Stimulated activated CD8-positive, alpha-beta memory T cell treated with anti-CD3 and anti-CD28 coated beads, Interleukin-2, amount 100 ng/mL, for 48 hours (primary cell): ENCODE measurements around the gene ACAD10.
"Not testable (repeated sequence)": the region's sequence is repeated elsewhere in the genome, so short reads cannot be mapped to it uniquely, and the experiment has no call there.

ENCODE experiments used
- DNase-seq, 2 donors: peaks; one replicate each; pipeline ENCODE4 v3.0.0-alpha.2; 2020; ENCODE audit warnings: low read depth in 2 of 2

The ACAD10 gene

DNA sequence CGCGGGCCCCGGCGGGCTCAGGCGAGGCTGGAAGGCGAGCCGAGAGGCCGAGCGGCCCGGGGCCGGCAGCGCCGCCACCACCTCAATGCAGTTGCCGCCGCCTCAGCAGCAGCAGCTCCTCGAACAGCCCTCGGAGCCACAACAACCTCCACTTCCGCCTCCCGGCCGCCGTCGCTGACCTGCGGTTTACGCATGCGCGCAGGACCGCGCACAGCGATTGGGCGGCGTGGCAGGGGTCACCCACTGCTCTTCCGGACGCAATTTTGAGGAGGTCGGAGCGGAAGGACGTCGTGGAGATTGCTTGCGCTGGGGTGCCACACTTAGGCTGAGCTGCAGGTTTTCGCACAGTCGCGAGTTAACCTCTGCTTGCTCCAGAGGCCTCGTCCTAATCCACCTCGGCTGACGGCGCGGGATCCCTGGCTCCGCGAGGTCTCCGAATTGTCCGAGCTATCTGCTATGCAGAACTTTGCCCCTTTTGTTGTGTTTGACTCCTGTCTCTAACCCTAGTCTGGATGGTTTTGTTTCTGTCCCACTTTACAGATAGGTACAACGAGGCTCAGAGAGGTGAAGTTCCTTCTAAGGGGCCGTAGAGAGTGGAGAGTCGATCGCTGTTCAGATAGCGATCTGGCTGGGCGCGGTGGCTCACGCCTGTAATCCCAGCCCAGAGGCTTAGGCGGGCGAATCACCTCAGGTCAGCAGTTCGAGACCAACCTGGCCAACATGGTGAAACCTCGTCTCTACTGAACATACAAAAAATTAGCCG, at the start of gene ACAD10, which contains the start of gene BRAP:
Gene ACAD10, plus strand, starts transcription at position 243 of the 763 bp plus-strand sequence. CDS start 6,657 bp downstream, outside the sequence.
Gene BRAP, minus strand, starts transcription at position 146 of the 763 bp plus-strand sequence. CDS start 164 bp downstream, outside the sequence.
- DNase-seq = peak; percentile 92 to 94

DNA sequence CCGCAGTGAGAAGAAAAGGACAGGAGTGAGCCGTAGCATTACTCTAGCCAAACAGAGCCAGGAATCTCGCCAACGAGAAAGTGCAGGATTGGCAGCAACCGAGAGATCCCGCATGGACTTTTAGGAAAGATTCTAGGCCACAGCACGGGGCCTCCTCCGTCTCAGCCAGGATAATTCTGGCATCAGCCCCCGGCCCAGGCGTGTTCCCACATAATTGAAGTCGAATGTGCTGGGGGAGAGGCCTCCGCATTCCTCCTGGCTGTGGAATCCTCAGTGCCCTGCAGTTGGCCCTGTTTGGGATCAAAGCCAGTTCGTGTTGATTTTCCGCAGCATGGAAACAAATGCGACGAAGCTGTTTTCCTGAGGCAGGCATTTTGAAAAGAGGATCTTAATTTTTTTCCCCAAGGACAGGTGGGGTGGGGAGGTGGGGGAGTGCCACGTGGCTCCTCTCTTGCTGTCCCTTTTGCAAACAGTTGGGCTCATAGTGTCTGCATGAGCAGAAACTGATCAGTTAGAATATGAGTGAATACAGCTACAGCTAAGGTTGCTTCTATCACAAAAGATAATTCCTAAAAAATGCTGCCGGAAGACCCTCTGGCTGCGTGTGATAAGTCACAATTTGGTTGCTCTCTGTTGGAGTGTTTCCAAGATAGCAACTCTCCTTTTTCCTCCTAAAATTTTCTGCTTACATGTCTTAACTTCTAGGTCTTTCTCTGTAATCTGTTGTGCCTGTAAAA, 49.5 kb upstream of the ACAD10 start:
- DNase-seq = no peak

DNA sequence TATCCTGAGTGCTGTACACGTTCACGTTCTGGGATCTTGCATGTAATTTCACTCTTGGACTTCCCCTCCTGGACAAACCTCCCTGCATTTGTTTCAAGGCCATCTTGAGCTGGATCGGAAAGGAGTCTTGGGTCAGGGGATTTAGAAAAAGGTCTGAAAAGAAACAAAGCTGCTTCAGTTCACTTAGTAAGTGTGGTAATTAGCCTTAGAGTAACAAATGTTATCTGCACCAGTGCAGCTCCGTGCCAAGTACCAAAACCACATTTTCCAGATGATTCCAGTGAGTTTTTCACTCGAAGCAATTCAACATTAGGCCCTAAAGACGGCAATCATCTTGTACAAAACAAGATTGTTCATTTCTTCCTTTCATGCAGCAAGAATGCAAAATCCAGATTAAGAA, 47.3 kb upstream of the ACAD10 start:
- DNase-seq = no peak

DNA sequence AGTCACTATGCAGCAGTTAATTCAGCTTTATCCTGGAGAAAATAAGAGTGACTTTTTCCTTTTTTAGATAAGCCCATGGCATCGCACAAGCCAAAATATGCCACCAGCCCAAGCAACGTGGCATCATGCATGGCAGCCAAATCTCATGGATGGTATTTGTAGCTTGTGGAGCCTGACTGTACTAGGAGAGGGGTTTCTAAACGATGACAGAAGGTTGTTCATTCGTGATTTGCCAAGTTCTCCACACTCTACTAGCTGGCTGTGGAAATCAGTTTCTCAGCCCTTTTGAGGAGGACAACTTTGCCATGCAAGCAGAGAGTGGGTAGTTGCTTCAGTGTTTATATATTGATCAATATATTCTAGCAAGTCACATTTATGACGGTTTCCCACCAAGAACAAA, 45.3 kb upstream of the ACAD10 start:
- DNase-seq = no peak

DNA sequence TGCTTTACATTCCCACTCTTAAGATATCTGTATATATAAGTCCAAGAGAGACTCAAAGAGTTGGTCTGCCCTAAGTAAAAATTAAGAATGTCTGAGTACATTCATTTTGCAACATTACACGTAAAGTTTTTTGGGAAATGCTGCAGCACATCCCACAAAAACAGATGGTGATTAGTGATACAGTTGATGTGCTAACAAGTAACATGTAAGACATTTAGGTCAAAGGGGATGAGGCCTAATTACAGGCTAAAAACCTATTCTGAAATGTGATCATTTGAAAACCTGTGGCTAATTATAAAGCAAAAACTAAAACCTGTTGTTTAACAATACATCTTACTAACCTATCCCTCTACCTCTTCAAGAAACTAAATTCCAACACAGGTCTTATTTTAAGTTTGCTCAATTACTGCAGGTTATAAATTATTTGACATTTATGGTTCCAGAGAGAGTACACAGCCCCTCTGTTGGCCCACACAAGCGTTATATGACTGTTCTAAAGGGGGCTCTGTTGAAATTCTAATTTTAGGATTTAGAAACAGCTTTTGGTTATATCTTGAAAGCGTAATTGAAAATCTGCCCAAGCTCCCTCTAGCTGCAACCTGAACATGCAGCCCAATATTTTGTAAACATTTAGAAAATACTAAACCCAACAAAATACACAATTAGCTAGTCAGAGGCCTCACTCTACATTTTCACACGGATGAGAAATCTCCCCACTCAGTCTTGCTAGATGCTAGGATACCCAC, 43.0 kb upstream of the ACAD10 start:
- no peak for DNase-seq

DNA sequence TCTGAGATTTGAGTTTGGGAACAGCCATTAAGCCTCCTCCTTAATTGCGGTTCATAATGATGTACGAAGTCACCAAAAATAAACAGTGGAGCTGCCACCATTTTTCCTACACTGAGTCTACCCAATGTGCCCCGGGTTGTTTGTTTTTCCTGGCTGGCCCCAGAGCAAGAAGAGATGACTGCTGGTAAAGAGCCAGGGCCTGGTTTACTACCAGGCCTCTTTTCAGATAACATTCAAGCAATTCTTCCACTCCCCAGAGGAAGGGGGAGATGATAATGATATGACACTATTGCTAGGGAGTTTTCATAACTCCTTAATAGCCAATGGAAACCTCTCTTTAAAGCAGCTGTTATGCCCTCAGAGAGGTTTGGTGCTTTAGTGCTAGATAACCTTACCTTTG, 42.4 kb upstream of the ACAD10 start:
- no peak for DNase-seq

DNA sequence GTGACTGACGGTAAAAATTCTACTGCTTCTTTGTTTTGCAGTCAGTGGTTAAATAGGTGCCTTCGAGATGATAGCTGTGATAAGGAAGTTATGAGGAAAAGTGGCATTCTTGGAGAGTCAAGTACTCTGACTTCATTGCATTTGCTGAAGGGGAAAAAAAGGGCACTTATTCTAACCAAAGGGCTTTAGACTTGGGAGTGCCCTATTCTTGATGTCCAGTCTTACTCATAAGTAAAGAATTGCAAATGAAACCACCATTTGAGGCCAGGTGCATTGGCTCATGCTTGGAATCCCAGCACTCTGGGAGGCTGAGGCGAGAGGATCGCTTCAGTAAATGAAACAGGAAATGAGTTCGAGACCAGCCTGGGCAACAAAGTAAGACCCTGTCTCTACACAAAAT, 40.4 kb upstream of the ACAD10 start:
- no peak for DNase-seq

DNA sequence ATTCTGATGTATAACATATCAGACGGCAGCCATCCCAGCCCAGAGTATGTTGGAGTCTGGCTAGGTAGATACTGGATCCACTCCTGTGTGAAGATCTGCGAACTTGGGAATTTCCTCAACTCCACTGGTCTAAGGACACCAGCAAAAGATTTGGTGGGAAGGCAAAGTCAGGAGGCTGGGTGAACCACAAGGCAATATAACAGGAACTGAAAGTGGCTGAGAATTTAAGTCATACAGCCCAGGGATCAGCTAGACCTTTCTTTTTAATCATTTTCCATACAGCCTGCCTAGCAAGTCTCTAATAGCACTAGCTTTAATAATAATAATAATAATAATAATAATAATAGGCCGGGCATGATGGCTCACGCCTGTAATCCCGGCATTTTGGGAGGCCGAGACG, 34.9 kb upstream of the ACAD10 start:
- no peak for DNase-seq

DNA sequence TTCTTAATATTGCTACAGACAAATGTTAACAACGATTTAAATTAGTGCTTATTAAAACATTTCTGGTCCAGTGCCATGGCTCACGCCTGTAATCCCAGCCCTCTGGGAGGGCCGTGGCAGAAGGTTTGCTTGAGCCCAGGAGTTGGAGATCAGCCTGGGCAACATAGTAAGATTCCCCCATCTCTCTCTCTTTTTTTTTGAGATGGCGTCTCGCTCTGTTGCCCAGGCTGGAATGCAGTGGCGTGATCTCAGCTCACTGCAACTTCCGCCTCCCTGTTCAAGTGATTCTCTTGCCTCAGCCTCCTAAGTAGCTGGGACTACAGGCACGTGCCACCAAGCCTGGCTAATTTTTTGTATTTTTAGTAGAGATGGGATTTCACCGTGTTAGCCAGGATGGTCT, 33.3 kb upstream of the ACAD10 start:
- DNase-seq = not testable (repeated sequence)

DNA sequence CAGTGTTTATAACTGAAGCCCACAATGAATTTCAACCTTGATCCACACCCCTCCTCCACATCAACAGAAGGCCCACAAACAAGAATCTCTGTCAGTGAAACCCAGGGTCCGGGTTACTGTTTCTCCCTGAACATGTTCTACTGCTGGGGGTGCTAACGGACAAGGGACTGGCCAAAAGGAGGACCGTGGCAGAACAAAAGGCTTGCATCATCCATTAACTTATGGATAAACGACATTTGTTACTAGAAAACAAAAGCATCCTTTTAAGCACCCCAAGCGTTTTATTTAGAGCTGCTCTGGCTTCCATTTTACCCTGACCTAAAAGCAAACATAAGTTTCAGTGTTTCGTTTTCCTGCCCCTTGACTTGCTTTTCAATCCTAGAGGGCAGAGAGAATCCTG, 32.3 kb upstream of the ACAD10 start:
- no peak for DNase-seq

DNA sequence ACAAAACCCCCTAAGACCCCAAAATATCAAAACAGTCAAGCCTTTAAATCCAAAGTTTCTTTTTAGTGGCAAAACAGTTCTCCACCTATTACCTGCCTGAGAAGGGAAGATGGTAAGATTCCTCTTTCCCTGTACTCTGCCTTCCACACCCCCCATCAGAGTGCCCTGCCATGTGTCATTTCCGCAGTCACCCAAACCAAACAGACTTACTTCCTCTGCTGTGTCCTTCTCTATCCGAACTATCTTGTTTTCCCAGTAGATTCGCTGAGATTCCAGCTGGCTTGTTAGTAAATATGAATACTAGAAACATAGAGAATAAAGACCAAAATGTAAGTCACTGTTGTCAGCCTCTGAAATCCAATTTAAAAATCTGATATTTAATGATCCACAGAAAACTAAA, 30.5 kb upstream of the ACAD10 start:
- no peak for DNase-seq

DNA sequence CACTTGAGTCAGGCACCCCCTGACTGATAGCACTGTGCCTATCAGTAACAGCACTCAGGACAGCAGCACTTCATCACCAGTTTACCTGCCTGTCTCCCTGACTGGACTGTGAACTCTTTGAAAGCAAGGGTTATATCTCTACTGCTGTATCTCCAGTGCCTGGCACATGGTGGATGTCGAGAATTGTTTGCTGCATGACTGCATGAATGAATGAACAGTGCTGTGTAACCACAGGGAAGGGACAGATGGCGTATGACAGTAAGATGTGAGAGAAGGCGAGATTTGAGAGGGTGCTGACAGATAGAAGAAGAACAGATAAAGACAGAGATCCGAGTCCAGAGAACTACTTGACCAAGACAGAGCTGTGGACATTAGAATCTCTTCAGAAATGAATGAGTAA, 29.8 kb upstream of the ACAD10 start:
- DNase-seq = no peak

DNA sequence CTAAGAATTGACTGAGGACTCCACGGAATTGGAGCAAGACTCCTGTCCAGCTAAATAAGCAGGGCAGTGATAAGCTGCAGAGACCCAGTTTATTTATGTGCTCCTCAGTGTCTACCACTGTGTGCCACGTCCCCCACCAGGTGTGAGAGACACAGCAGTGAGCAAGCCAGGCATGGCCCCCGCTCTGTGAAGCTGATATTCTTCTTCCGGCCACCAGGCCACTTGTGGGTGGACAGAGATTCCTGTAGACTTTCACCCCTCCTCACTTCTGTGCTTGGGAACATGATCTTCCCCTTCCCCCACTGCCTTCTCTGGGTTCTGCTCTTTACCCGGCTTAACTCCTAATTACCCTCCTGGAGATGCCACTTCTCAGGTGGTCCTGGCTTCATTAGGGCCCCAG, 21.4 kb upstream of the ACAD10 start:
- no peak for DNase-seq

DNA sequence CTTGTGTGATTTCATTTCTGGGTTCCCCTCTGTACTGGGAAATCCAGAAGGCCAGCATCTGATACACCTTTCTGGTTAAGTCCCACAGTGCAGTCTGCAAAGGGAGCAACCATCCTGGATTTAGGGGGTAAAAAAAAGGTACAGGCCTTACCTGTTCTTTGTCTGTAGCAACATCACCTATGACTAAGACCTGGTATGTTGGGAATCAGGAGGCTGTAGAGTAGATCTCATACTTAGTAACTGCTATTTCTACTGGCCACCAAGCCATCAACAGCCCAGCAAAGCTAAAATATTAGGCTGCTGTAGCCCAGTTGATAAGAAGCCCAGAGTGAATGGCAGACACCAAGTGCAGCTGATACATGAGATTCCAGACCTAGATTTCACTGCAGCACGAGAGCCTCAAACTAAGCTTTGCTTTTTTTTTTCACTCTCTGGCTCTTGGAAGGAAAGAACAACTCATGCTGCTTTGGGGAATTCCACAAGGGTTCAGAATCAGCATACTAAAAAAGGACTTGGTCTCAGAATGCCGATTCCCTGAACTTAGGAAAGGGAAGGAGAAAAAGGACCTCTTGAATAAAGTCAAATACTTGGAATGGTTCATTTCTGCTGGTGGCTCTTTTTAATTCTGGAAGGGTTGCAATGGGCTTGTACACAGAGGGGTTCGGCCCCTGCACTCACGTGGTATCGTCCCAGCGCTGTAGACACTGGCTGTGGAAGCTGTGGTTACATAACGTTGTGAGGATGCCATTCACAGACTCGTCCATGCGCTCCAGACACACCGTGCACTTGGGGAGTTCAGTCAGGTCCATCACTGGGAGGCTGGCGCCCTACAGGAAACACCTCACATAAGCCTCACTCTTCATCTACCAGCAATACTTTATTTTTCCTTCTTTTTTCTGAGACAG, 20.6 kb upstream of the ACAD10 start:
- DNase-seq = no peak

DNA sequence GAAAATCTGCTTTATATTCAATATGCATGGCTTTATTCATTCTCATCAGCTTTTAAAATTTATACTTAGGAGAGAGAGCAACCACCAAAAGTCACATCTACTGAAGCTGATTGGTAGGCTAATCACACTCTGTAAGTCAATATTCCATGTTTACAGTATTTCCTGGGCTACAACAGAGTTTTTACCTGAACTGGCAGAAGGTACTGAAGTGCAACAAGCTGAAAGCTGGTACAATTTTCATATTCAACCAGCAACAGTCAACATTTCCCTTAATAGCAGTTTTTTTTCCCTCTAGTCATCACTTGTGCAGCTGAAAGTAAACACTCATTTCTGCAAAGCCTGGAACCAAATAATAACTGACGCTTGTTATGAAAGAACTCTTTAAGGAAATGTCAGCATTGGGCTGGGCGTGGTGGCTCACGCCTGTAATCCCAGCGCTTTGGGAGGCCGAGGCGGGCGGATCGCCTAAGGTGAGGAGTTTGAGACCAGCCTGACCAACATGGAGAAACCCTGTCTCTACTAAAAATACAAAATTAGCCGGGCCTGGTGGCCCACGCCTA, 13.0 kb upstream of the ACAD10 start:
- DNase-seq = no peak

DNA sequence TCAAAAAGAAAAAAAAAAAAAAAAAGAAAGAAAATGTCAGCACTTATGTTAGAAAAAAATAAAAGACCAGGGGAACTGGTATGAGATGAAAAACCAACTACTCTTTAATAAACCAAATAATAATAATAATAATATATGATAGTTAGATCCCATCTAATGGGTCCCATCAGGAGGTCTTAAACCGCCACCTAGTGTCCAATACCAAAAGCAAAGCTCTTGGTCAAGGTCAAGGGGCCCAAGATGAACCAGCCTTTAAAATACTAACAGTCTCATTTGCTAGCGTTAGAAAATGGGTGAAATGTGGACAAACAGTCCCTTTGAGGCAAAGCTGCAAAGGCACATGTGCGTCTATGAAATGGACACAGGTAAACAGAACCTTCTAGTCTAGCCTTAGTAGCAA, 12.3 kb upstream of the ACAD10 start:
- no peak for DNase-seq

DNA sequence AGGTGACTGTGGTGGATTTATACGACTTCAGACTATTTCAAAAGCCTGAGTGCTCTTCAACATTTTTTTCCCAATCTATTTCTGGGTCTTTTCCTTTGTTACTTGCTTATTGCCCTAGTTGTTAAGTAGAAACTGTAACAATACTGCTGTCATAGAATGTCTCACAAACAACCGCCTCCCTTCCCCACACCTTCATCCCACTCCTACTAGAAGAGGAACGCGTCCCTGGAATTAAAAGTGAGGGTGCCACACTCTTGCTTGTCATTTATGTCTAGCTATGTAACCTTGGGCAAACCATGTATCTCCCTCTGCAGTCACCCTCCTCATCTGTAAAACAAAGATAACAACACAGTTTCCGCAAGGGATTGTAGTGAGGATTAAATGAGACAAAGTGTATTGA, 8.7 kb upstream of the ACAD10 start:
- no peak for DNase-seq

DNA sequence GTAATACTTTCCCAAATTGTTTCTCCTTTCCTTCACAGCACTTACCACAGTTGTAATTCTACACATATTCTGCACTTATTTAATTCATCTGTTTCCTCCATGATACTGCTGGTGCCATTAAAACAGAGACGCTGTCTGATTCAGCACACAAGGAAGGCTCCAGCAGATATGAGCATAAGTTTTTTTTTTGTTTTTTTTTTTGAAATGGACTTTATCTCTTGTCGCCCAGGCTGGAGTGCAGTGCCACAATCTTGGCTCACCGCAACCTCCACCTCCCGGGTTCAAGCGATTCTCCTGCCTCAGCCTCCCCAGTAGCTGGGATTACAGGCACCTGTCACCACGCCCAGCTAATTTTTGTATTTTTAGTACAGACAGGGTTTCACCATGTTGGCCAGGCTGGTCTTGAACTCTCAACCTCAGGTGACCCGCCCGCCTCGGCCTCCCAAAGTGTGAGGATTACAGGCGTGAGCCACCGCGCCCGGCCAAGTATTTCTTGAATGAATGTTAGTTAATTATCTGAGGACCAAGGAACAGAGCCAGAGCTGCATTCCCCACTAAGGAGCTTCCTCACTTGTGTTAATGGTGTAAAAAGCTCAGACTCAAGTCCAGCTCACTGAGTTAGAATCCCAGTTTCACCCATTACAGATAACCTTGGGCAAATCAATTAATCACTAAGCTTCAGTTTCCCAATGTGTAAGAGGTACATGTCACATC, 1.2 kb upstream of the ACAD10 start:
- DNase-seq = not testable (repeated sequence)

DNA sequence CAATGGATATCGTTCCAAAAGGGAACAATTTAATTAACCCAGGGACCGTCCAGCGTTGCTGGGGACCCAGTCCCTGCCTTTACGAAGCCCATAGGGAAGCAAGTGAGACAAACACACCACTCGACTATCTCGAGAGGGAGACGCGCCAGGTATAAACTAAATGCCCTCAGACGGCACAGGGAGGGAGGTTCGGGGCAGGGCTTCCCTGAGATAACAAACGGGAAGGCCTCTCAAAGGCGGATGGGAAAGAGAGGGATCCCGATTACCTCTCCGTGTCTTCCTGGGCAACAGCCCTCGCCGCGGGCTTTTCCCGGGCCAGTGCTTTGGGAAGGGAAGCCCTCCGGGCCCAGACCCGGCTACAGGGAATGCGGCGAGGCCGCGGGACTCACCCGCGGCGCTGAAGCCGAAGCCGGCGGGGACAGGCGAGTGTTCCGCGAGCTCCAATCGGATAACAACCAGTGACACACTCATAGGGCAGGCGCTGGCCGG, 487 bp upstream of the ACAD10 start:
- peak in 1 of 2 donors; percentile 4 for DNase-seq

DNA sequence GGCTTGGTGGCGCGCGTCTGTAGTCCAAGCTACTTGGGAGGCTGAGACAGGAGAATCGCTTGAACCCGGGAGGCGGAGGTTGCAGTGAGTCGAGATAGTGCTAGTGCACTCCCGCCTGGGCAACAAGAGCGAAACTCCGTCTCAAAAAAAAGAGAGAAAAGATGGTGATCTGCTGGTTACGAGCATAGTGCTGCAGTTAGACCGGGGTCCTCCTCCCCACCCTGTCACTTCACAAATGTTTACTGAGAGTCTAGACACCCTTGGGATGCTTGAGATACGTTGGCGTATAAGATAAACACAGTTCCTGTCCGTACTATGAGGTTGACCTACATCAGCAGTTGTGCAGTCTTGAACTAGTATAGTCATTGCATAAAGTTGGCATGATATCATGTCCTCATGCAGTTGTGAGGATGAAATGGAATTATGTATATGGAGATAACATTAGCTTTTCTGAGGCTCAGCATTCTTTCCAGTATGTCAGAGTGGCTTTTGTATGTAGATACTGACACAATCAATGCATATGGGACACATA, 787 bp downstream of the ACAD10 start:
- no peak for DNase-seq
